Liver (tissue), 9 donors: ENCODE measurements around the gene MCF2L2. TPM values are rescaled to one million over a fixed set of nuclear protein-coding genes. Genes with fewer than 3 reads are reported as not detected.

Experiments used
- DNase-seq: peaks from one replicate; pipeline ENCODE4 v3.0.0-alpha.2; 2017; ENCODE audit warnings: low spot score
- H3K27ac ChIP-seq, 2 donors: one replicate each; pipeline ENCODE4 v1.7.0; 2013; ENCODE audit warnings: inconsistent platforms in 2 of 2, low read length in 2 of 2, control low read depth in 1 of 2, low read depth in 1 of 2, mild to moderate bottlenecking in 1 of 2
- H3K27me3 ChIP-seq, 4 donors: one replicate each; pipeline versions ENCODE4 v1.6.1 to v1.7.0; 2013; ENCODE audit warnings: low read length in 3 of 4, inconsistent platforms in 1 of 4, mild to moderate bottlenecking in 1 of 4, moderate library complexity in 1 of 4; ENCODE audit not compliant: control insufficient read depth in 4 of 4, insufficient read depth in 4 of 4
- H3K36me3 ChIP-seq, 4 donors: one replicate each; pipeline versions ENCODE4 v1.6.1 to v1.7.0; 2013; ENCODE audit warnings: low read length in 3 of 4, mild to moderate bottlenecking in 3 of 4, low read depth in 1 of 4, moderate library complexity in 1 of 4; ENCODE audit not compliant: control insufficient read depth in 4 of 4, insufficient read depth in 3 of 4
- H3K4me1 ChIP-seq, 4 donors: one replicate each; pipeline versions ENCODE4 v1.6.1 to v1.7.0; 2013; ENCODE audit warnings: low read length in 3 of 4, mild to moderate bottlenecking in 3 of 4, moderate library complexity in 1 of 4; ENCODE audit not compliant: control insufficient read depth in 4 of 4, insufficient read depth in 4 of 4
- H3K4me3 ChIP-seq, 3 donors: one replicate each; pipeline versions ENCODE4 v1.6.1 to v1.7.0; 2013; ENCODE audit warnings: low read length in 3 of 3, control low read depth in 1 of 3, low read depth in 1 of 3, mild to moderate bottlenecking in 1 of 3
- H3K9ac ChIP-seq, 2 donors: one replicate each; pipeline ENCODE4 v1.7.0; 2013; ENCODE audit warnings: low read length in 2 of 2, mild to moderate bottlenecking in 2 of 2, moderate library complexity in 2 of 2, control low read depth in 1 of 2, low read depth in 1 of 2
- H3K9me3 ChIP-seq, 4 donors: one replicate each; pipeline versions ENCODE4 v1.6.1 to v1.7.0; 2013; ENCODE audit warnings: low read length in 3 of 4; ENCODE audit not compliant: control insufficient read depth in 4 of 4
- EGR1 ChIP-seq, 2 donors: IDR thresholded peaks; 2 replicates each; pipeline ENCODE4 v1.6.1; 2016 to 2018; ENCODE audit warnings: antibody characterized with exemption in 2 of 2, low read depth in 2 of 2
- FOXA1 ChIP-seq: IDR thresholded peaks from 2 replicates; pipeline ENCODE4 v1.6.1; 2016; ENCODE audit warnings: antibody characterized with exemption
- FOXA2 ChIP-seq: IDR thresholded peaks from 2 replicates; pipeline ENCODE4 v1.6.1; 2016; ENCODE audit warnings: antibody characterized with exemption
- GABPA ChIP-seq, 2 donors: IDR thresholded peaks in 1 of 2; conservative IDR thresholded peaks in 1 of 2; 2 replicates each; pipeline ENCODE4 v1.6.1; 2016; ENCODE audit warnings: antibody characterized with exemption in 2 of 2, mild to moderate bottlenecking in 1 of 2, moderate library complexity in 1 of 2
- HNF4A ChIP-seq, 2 donors: conservative IDR thresholded peaks; 2 replicates each; pipeline ENCODE4 v1.6.1; 2016; ENCODE audit warnings: antibody characterized with exemption in 2 of 2, mild to moderate bottlenecking in 2 of 2
- HNF4G ChIP-seq: IDR thresholded peaks from 2 replicates; pipeline ENCODE4 v1.6.1; 2016; ENCODE audit warnings: antibody characterized with exemption
- JUND ChIP-seq, 2 donors: IDR thresholded peaks; 2 replicates each; pipeline ENCODE4 v1.6.1; 2016; ENCODE audit warnings: antibody characterized with exemption in 2 of 2
- NR2F2 ChIP-seq: IDR thresholded peaks from 2 replicates; pipeline ENCODE4 v1.6.1; 2016; ENCODE audit warnings: antibody characterized with exemption
- RXRA ChIP-seq, 2 donors: IDR thresholded peaks; 2 replicates each; pipeline ENCODE4 v1.6.1; 2017 to 2018; ENCODE audit warnings: antibody characterized with exemption in 2 of 2, mild to moderate bottlenecking in 1 of 2
- TAF1 ChIP-seq: conservative IDR thresholded peaks from 2 replicates; pipeline ENCODE4 v1.6.1; 2016; ENCODE audit warnings: antibody characterized with exemption, mild to moderate bottlenecking
- YY1 ChIP-seq: IDR thresholded peaks from 2 replicates; pipeline ENCODE4 v1.6.1; 2016; ENCODE audit warnings: antibody characterized with exemption, mild to moderate bottlenecking
- WGBS: extraction: QIAGEN DNeasy Blood & Tissue Kit; methylation state at CpG from one replicate; pipeline ENCODE4 v1.1.7; 2013; 5-methylcytosine and 5-hydroxymethylcytosine counted together
- polyA plus RNA-seq, 2 donors: library from polyadenylated mRNA; stranded (reverse) in 1 of 2; unstranded in 1 of 2; fragments of 200-250 nt in 1 of 2; fragments of >200 nt in 1 of 2; fragmentation: Nextera tagmentation in 1 of 2; extraction: Ambion mirVana in 1 of 2; gene quantifications; one replicate each; pipeline versions ENCODE4 v1.2.1 to v1.2.3, GENCODE V29; 2013 to 2015
- total RNA-seq, 2 donors: library from RNA; depleted of rRNA; stranded (reverse); fragments of >200 nt; gene quantifications; one replicate each; pipeline ENCODE4 v1.2.3, GENCODE V29; 2014
- TF ChIP-seq, protein P1 (sequence below): IDR thresholded peaks from 2 replicates; pipeline ENCODE4 v1.6.1; 2016; ENCODE audit warnings: antibody characterized with exemption
- TF ChIP-seq, protein P2 (sequence below): IDR thresholded peaks from 2 replicates; pipeline ENCODE4 v1.6.1; 2016; ENCODE audit warnings: antibody characterized with exemption, mild to moderate bottlenecking
- TF ChIP-seq, protein P3 (sequence below): fragments of 150-350 bp; IDR thresholded peaks from 2 replicates; pipeline ENCODE4 v1.5.1; 2017; ENCODE audit warnings: improper control_type of control experiment, low read depth, low read length; ENCODE audit not compliant: missing input control
- TF ChIP-seq, protein P4 (sequence below): IDR thresholded peaks from 2 replicates; pipeline ENCODE4 v1.6.1; 2016; ENCODE audit warnings: antibody characterized with exemption
- donor health status: healthy.
- donor health status: healthy.
- donor health status: healthy.
- donor health status: healthy.
- donor health status: healthy.

MCF2L2 gene
- total and polyA plus RNA-seq, 4 donors, result 0.02 to 0.47 (median 0.17) TPM; not detected in 1

DNA sequence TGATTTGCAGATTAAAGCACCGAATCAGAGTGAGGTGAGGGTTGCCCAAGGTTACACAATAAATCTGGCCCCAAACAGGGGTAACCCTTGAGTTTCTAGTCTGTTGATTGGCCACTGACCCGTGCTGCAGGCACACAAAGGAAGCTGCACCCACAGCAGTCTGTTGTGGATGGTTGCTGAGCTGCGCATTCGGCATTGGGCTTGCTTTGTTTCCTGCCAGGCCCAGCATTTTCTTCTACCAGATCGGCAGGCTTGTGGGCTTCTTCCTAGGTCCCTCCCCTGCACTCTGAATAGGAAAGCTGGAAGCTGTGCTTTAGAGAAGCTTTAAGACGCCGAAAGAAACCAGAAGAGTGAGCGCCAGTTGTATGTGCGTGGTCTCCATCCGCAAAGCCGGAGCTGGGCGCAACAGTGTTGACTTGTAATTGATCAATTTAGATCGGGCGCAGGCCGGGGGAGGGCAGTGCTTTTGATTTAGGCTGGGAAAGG is 163.2 kb downstream of the MCF2L2 start (continued):
- TF ChIP-seq TAF1, result no peak
- TF ChIP-seq HNF4G, result no peak
- TF ChIP-seq YY1, result no peak
- TF ChIP-seq EGR1 (IDR thresholded peaks at IDR 0.05; ENCODE audit: low read depth in 2 of 2), result no peak
- no peak for TF ChIP-seq GABPA (IDR thresholded peaks at IDR 0.05 in 1 of 2, conservative IDR thresholded peaks at IDR 0.05 in 1 of 2)
- no peak for TF ChIP-seq RXRA (IDR thresholded peaks at IDR 0.05)
- no peak for TF ChIP-seq JUND (IDR thresholded peaks at IDR 0.05)

DNA sequence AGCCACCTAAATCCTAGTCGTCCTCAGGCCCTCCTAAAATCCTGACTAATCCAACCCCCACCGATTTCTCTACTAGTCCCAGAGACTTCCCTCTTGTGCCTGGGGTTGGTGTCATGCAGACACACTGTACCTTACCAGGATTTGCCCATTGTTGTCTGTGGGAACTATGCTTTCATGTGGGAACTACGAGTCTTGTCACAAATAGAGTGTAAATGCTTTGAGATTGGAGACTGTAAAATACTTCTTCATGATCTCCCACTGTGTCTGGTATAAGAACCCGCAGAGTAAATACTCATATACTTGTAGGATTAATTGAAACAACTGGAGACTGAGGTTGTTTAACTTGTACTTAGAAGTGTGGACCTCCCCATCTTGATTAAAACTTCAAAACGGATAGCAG is 164.2 kb downstream of the MCF2L2 start:
- DNase-seq, result no peak
- H3K27me3 ChIP-seq, result peaks cover 0 to under 1% (median 0%) of the 10 kb centered on the region in 4 donors
- H3K27ac ChIP-seq, result no peak overlapping the region
- H3K9me3 ChIP-seq, result no peaks in the 10 kb centered on the region
- 73% methylated on average over 5 of the region's 5 CpGs for WGBS
- no peaks in the 10 kb centered on the region for H3K36me3 ChIP-seq
- TF ChIP-seq EGR1 (IDR thresholded peaks at IDR 0.05; ENCODE audit: low read depth in 2 of 2), result no peak
- TF ChIP-seq, protein P1, sequence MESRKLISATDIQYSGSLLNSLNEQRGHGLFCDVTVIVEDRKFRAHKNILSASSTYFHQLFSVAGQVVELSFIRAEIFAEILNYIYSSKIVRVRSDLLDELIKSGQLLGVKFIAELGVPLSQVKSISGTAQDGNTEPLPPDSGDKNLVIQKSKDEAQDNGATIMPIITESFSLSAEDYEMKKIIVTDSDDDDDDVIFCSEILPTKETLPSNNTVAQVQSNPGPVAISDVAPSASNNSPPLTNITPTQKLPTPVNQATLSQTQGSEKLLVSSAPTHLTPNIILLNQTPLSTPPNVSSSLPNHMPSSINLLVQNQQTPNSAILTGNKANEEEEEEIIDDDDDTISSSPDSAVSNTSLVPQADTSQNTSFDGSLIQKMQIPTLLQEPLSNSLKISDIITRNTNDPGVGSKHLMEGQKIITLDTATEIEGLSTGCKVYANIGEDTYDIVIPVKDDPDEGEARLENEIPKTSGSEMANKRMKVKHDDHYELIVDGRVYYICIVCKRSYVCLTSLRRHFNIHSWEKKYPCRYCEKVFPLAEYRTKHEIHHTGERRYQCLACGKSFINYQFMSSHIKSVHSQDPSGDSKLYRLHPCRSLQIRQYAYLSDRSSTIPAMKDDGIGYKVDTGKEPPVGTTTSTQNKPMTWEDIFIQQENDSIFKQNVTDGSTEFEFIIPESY, result no peak
- TF ChIP-seq, protein P2, sequence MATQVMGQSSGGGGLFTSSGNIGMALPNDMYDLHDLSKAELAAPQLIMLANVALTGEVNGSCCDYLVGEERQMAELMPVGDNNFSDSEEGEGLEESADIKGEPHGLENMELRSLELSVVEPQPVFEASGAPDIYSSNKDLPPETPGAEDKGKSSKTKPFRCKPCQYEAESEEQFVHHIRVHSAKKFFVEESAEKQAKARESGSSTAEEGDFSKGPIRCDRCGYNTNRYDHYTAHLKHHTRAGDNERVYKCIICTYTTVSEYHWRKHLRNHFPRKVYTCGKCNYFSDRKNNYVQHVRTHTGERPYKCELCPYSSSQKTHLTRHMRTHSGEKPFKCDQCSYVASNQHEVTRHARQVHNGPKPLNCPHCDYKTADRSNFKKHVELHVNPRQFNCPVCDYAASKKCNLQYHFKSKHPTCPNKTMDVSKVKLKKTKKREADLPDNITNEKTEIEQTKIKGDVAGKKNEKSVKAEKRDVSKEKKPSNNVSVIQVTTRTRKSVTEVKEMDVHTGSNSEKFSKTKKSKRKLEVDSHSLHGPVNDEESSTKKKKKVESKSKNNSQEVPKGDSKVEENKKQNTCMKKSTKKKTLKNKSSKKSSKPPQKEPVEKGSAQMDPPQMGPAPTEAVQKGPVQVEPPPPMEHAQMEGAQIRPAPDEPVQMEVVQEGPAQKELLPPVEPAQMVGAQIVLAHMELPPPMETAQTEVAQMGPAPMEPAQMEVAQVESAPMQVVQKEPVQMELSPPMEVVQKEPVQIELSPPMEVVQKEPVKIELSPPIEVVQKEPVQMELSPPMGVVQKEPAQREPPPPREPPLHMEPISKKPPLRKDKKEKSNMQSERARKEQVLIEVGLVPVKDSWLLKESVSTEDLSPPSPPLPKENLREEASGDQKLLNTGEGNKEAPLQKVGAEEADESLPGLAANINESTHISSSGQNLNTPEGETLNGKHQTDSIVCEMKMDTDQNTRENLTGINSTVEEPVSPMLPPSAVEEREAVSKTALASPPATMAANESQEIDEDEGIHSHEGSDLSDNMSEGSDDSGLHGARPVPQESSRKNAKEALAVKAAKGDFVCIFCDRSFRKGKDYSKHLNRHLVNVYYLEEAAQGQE, result no peak
- TF ChIP-seq FOXA1, result no peak
- no peak for TF ChIP-seq FOXA2
- TF ChIP-seq HNF4A (conservative IDR thresholded peaks at IDR 0.05), result no peak
- TF ChIP-seq, protein P3, sequence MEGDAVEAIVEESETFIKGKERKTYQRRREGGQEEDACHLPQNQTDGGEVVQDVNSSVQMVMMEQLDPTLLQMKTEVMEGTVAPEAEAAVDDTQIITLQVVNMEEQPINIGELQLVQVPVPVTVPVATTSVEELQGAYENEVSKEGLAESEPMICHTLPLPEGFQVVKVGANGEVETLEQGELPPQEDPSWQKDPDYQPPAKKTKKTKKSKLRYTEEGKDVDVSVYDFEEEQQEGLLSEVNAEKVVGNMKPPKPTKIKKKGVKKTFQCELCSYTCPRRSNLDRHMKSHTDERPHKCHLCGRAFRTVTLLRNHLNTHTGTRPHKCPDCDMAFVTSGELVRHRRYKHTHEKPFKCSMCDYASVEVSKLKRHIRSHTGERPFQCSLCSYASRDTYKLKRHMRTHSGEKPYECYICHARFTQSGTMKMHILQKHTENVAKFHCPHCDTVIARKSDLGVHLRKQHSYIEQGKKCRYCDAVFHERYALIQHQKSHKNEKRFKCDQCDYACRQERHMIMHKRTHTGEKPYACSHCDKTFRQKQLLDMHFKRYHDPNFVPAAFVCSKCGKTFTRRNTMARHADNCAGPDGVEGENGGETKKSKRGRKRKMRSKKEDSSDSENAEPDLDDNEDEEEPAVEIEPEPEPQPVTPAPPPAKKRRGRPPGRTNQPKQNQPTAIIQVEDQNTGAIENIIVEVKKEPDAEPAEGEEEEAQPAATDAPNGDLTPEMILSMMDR, result no peak
- TF ChIP-seq, protein P4, sequence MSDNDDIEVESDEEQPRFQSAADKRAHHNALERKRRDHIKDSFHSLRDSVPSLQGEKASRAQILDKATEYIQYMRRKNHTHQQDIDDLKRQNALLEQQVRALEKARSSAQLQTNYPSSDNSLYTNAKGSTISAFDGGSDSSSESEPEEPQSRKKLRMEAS, result no peak
- no peak for TF ChIP-seq RXRA (IDR thresholded peaks at IDR 0.05)
- TF ChIP-seq JUND (IDR thresholded peaks at IDR 0.05), result no peak
- no peak for TF ChIP-seq NR2F2
- peaks cover 0 to 2% (median 0%) of the 10 kb centered on the region in 4 donors for H3K4me1 ChIP-seq
- H3K4me3 ChIP-seq, result no peak overlapping the region
- H3K9ac ChIP-seq, result no peak overlapping the region
